ENCODE results near the gene ATOSB.

GRCh38 chr9:35152926-35153325 is 37.3 kb upstream of the ATOSB start:
- TF ChIP-seq, protein P1, sequence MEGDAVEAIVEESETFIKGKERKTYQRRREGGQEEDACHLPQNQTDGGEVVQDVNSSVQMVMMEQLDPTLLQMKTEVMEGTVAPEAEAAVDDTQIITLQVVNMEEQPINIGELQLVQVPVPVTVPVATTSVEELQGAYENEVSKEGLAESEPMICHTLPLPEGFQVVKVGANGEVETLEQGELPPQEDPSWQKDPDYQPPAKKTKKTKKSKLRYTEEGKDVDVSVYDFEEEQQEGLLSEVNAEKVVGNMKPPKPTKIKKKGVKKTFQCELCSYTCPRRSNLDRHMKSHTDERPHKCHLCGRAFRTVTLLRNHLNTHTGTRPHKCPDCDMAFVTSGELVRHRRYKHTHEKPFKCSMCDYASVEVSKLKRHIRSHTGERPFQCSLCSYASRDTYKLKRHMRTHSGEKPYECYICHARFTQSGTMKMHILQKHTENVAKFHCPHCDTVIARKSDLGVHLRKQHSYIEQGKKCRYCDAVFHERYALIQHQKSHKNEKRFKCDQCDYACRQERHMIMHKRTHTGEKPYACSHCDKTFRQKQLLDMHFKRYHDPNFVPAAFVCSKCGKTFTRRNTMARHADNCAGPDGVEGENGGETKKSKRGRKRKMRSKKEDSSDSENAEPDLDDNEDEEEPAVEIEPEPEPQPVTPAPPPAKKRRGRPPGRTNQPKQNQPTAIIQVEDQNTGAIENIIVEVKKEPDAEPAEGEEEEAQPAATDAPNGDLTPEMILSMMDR (IDR thresholded peaks at IDR 0.05; ENCODE audit: low read length), result no peak
- no peak for TF ChIP-seq EZH2phosphoT487 (IDR thresholded peaks at IDR 0.05; ENCODE audit: low read length)
- TF ChIP-seq EZH2 (optimal IDR thresholded peaks at IDR 0.05; ENCODE audit: low read depth, low read length), result no peak
